HepG2 (cell line): ENCODE measurements around the gene SMIM44. TPM values are rescaled to one million over a fixed set of nuclear protein-coding genes. Genes with fewer than 3 reads are reported as not detected.

ENCODE experiments used
- ATAC-seq: fragments of 200-7000 bp; cut with Tn5 transposase; 3 replicates; pipeline ENCODE4 v1.9.1; 2020; ENCODE audit warnings: mild to moderate bottlenecking, moderate library complexity
- BruUV-seq: library from RNA; stranded (reverse); fragments of 400-500 nt; replicated peaks from 2 replicates; lab custom pipeline; 2021; lab: Mats Ljungman, UMichigan
- CTCF ChIA-PET: fragments of 300-600 bp; formaldehyde crosslinking; extraction: SDS; loops from one replicate; lab custom pipeline; 2021; ENCODE audit warnings: low total read pairs, inconsistent platforms, low intra/inter-chr PET ratio; lab: Yijun Ruan, JAX
- POLR2A ChIA-PET: fragments of 350-600 bp; sonication (Branson Sonifier 250); formaldehyde crosslinking; loops from one replicate; lab custom pipeline; 2020; ENCODE audit warnings: antibody characterized with exemption, inconsistent platforms; lab: Yijun Ruan, JAX
- DNase-seq: peaks from one replicate; pipeline ENCODE4 v3.0.0-alpha.2; 2015; ENCODE audit warnings: low spot score
- FAIRE-seq: peaks from 3 replicates; lab custom pipeline; 2011; peaks lifted over from hg19 to GRCh38; lab: Jason Lieb, UNC
- H2AFZ ChIP-seq: one replicate; pipeline ENCODE4 v1.6.1; 2011; ENCODE audit warnings: low read length, inconsistent platforms
- H3K27ac ChIP-seq: fragments of 300-600 bp; 3 replicates; pipeline ENCODE4 v1.8.0; 2011; ENCODE audit warnings: mixed run types, mild to moderate bottlenecking, mixed read lengths, low read length, inconsistent platforms; ENCODE audit not compliant: insufficient read depth; ENCODE audit errors: extremely low read length
- H3K27me3 ChIP-seq, 2 experiments: fragments of 200-600 bp in 1 of 2; 2 replicates in 1 of 2; 3 replicates in 1 of 2; pipeline versions ENCODE4 v1.6.0 to v1.8.0; 2011; ENCODE audit warnings: low read length in 2 of 2, mild to moderate bottlenecking in 2 of 2, moderate library complexity in 2 of 2, inconsistent platforms in 1 of 2; ENCODE audit not compliant: insufficient read depth in 2 of 2, control insufficient read depth in 1 of 2
- H3K36me3 ChIP-seq, 2 experiments: fragments of 200-600 bp in 1 of 2; replicated peaks in 1 of 2; 2 replicates in 1 of 2; 3 replicates in 1 of 2; pipeline versions ENCODE4 v1.5.1 to v1.8.0; 2011; ENCODE audit warnings: low read length in 2 of 2, inconsistent platforms in 1 of 2; ENCODE audit not compliant: insufficient read depth in 2 of 2, control insufficient read depth in 1 of 2
- H3K4me1 ChIP-seq: 2 replicates; pipeline ENCODE4 v1.5.1; 2012; ENCODE audit warnings: low read length, inconsistent platforms; ENCODE audit not compliant: insufficient read depth
- H3K4me2 ChIP-seq: 2 replicates; pipeline ENCODE4 v1.6.0; 2011; ENCODE audit warnings: low read depth, low read length, inconsistent platforms
- H3K4me3 ChIP-seq, 3 experiments: fragments of 200-600 bp in 1 of 3; sonication (generic), shearing (Covaris generic) in 1 of 3; replicated peaks in 1 of 3; 2 replicates each; pipeline ENCODE4 v1.5.1; 2011 to 2016; ENCODE audit warnings: low read length in 3 of 3, inconsistent platforms in 2 of 3, low read depth in 2 of 3, mild to moderate bottlenecking in 2 of 3, control low read depth in 1 of 3, mixed read lengths in 1 of 3; ENCODE audit not compliant: insufficient read depth in 1 of 3
- H3K79me2 ChIP-seq: one replicate; pipeline ENCODE4 v1.6.1; 2011; ENCODE audit warnings: low read length, inconsistent platforms; ENCODE audit not compliant: insufficient read depth
- H3K9ac ChIP-seq: 2 replicates; pipeline ENCODE4 v1.6.0; 2011; ENCODE audit warnings: mild to moderate bottlenecking, low read depth, low read length, inconsistent platforms; ENCODE audit not compliant: insufficient read depth
- H3K9me3 ChIP-seq: 2 replicates; pipeline ENCODE4 v1.5.1; 2012; ENCODE audit warnings: mild to moderate bottlenecking, low read length
- H4K20me1 ChIP-seq: 2 replicates; pipeline ENCODE4 v1.6.0; 2011; ENCODE audit warnings: inconsistent platforms, mild to moderate bottlenecking, low read length, moderate library complexity; ENCODE audit not compliant: insufficient read depth
- ATAD3A ChIP-seq: sonication (generic); formaldehyde crosslinking; IDR thresholded peaks from 2 replicates; pipeline ENCODE4 v1.4.0; 2020; ENCODE audit warnings: missing genetic modification reagents
- HOXA9 ChIP-seq: sonication (generic); formaldehyde crosslinking; IDR thresholded peaks from 2 replicates; pipeline ENCODE4 v1.8.1; 2022; ENCODE audit warnings: missing genetic modification reagents, mild to moderate bottlenecking, moderate library complexity, borderline replicate concordance
- SYNCRIP ChIP-seq: fragments of 200-400 bp; formaldehyde crosslinking; IDR thresholded peaks from 2 replicates; pipeline ENCODE4 v1.6.1; 2018; ENCODE audit warnings: mild to moderate bottlenecking, low read depth, low read length; ENCODE audit not compliant: insufficient read depth
- ZNF235 ChIP-seq: sonication (generic); formaldehyde crosslinking; IDR thresholded peaks from 2 replicates; pipeline ENCODE4 v1.8.1; 2023; ENCODE audit warnings: mild to moderate bottlenecking, missing genetic modification reagents, borderline replicate concordance
- WGBS: methylation state at CpG from one replicate; pipeline ENCODE4 v1.1.6; 2017; ENCODE audit warnings: low lambda C conversion rate; 5-methylcytosine and 5-hydroxymethylcytosine counted together
- in situ Hi-C: cut with HindIII; loops from 2 replicates; pipeline ENCODE4 v1.10.0; 2017; ENCODE audit warnings: low pct_unique_long_range_greater_than_20kb; ENCODE audit not compliant: extremely low pct_ligation_motif_present
- intact Hi-C: fragments of 100-400 bp; cut with micrococcal nuclease; formaldehyde crosslinking; loops from one replicate; pipeline ENCODE4 v1.10.0; 2022; ENCODE audit not compliant: unreplicated experiment
- polyA plus RNA-seq, 8 experiments: library from polyadenylated mRNA; depleted of rRNA in 3 of 8; stranded (reverse) in 7 of 8; unstranded in 1 of 8; fragments of >200 nt; fragmentation: Illumina TruSeq in 4 of 8; extraction: Trizol in 4 of 8; gene quantifications; 2 replicates each; pipeline versions ENCODE4 v1.2.1 to v1.2.3, GENCODE V29; 2011 to 2016; ENCODE audit warnings: low read depth in 4 of 8, missing spikeins in 1 of 8, mixed read lengths in 1 of 8; ENCODE audit not compliant: insufficient read depth in 1 of 8
- total RNA-seq, 5 experiments: library from RNA; depleted of rRNA; stranded (reverse); fragments of >200 nt; fragmentation: Illumina TruSeq; extraction: Trizol; gene quantifications; 2 replicates each; pipeline ENCODE4 v1.2.3, GENCODE V29; 2016; ENCODE audit warnings: low read depth in 1 of 5
- TF ChIP-seq, protein P1 (sequence below): sonication (generic); formaldehyde crosslinking; conservative IDR thresholded peaks from 2 replicates; pipeline ENCODE4 v1.8.0; 2022; ENCODE audit warnings: low read depth, missing genetic modification reagents
- TF ChIP-seq, protein P2 (sequence below): sonication (generic); formaldehyde crosslinking; IDR thresholded peaks from 2 replicates; pipeline ENCODE4 v1.4.0; 2020; ENCODE audit warnings: mild to moderate bottlenecking, missing genetic modification reagents
- TF ChIP-seq, protein P3 (sequence below): sonication (generic); formaldehyde crosslinking; IDR thresholded peaks from 2 replicates; pipeline ENCODE4 v1.8.0; 2022; ENCODE audit warnings: missing genetic modification reagents, mild to moderate bottlenecking, inconsistent platforms, borderline replicate concordance

SMIM44 gene
- total and polyA plus RNA-seq, 2 of the 13 experiments (the other 11 are each of a cell fraction or from before 2014, with no cell fraction given) = not detected

DNA sequence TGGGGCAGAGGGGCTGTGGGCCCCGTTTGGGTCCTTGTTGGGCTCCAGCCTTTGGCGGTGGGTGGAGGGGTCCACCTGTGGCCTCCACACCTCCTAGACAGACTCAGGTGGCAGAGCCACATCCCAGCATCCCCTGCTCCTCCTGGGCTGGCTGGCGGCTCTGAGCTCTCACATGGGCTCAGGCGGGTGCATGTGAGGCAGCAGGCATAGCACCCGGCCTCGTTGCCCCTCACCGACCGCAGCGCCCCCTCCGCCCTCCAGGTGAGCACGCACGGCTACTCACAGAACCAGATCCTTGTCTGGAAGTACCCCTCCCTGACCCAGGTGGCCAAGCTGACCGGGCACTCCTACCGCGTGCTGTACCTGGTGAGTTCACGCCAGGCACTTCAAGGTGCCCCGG lies 49.8 kb upstream of the SMIM44 start:
- no TSS peak for BruUV-seq
- no peak for ATAC-seq
- ChIA-PET CTCF (no interaction called here), POLR2A (no interaction called here)
- FAIRE-seq = no peak
- 95% methylated on average over 4 of the region's 17 CpGs for WGBS
- no peak overlapping the region for H3K4me2 ChIP-seq
- no peaks in the 10 kb centered on the region for H3K4me1 ChIP-seq
- no peak for DNase-seq
- no peak overlapping the region for H3K4me3 ChIP-seq
- H3K36me3 ChIP-seq = peaks cover 12 to 20% of the 10 kb centered on the region in 2 experiments; a peak in 4 of 5 replicates
- H3K27me3 ChIP-seq = no peaks in the 10 kb centered on the region
- H4K20me1 ChIP-seq = no peaks in the 10 kb centered on the region
- H2AFZ ChIP-seq = no peak overlapping the region
- H3K27ac ChIP-seq = no peak overlapping the region
- no peak overlapping the region for H3K9ac ChIP-seq
- intact Hi-C loops (no loop called here), in situ Hi-C loops (no loop called here)
- H3K79me2 ChIP-seq = no peaks in the 10 kb centered on the region
- no peaks in the 10 kb centered on the region for H3K9me3 ChIP-seq
- TF ChIP-seq ZNF235 (no peak), ATAD3A (CRISPR knock-in tag) (no peak), HOXA9 (CRISPR knock-in tag) (no peak), SYNCRIP (no peak)
- TF ChIP-seq, protein P1, sequence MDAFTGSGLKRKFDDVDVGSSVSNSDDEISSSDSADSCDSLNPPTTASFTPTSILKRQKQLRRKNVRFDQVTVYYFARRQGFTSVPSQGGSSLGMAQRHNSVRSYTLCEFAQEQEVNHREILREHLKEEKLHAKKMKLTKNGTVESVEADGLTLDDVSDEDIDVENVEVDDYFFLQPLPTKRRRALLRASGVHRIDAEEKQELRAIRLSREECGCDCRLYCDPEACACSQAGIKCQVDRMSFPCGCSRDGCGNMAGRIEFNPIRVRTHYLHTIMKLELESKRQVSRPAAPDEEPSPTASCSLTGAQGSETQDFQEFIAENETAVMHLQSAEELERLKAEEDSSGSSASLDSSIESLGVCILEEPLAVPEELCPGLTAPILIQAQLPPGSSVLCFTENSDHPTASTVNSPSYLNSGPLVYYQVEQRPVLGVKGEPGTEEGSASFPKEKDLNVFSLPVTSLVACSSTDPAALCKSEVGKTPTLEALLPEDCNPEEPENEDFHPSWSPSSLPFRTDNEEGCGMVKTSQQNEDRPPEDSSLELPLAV (CRISPR knock-in tag) = no peak
- TF ChIP-seq, protein P2, sequence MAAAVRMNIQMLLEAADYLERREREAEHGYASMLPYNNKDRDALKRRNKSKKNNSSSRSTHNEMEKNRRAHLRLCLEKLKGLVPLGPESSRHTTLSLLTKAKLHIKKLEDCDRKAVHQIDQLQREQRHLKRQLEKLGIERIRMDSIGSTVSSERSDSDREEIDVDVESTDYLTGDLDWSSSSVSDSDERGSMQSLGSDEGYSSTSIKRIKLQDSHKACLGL (CRISPR knock-in tag) = no peak
- TF ChIP-seq, protein P3, sequence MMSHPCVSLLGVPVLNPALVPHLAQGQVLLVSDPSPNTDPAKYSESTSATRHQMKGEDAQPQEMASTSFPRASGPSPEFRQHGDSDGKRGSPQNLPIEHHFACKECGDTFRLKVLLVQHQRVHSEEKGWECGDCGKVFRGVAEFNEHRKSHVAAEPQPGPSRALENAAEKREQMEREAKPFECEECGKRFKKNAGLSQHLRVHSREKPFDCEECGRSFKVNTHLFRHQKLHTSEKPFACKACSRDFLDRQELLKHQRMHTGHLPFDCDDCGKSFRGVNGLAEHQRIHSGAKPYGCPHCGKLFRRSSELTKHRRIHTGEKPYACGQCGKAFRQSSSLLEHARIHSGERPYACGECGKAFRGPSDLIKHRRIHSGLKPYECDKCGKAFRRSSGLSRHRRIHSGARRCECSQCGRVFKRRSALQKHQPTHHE (CRISPR knock-in tag) = no peak
